RKO (cell line): ENCODE data around the gene CATSPERE.
A peak's percentile ranks its signal among the peaks of the same experiment; 100 is the strongest.
"Not testable (repeated sequence)": the region's sequence is repeated elsewhere in the genome, so short reads cannot be mapped to it uniquely, and the experiment has no call there.

Experiments
- DNase-seq: peaks from one replicate; pipeline ENCODE4 v3.0.0-alpha.2; 2016; ENCODE audit warnings: low spot score

The CATSPERE gene

GRCh38 chr1:244545511-244545910 lies 84.4 kb downstream of the CATSPERE start:
- no peak for DNase-seq

- no peak for DNase-seq
These were observed 87.6 kb downstream of the CATSPERE start for GRCh38 chr1:244548558-244549115.

- no peak for DNase-seq
These were observed 91.3 kb downstream of the CATSPERE start for GRCh38 chr1:244552336-244552735.

GRCh38 chr1:244556263-244556662 lies 95.2 kb downstream of the CATSPERE start:
- DNase-seq = no peak

GRCh38 chr1:244557565-244557964 lies 96.5 kb downstream of the CATSPERE start:
- DNase-seq = no peak

GRCh38 chr1:244559561-244559960 lies 98.5 kb downstream of the CATSPERE start:
- DNase-seq = no peak

- not testable (repeated sequence) for DNase-seq
These were observed 101.8 kb downstream of the CATSPERE start for GRCh38 chr1:244562877-244563276.

GRCh38 chr1:244573768-244574167 lies 112.7 kb downstream of the CATSPERE start:
- DNase-seq = no peak

- DNase-seq = no peak
These were observed 115.3 kb downstream of the CATSPERE start for GRCh38 chr1:244576259-244576892.

GRCh38 chr1:244578205-244578604 lies 117.1 kb downstream of the CATSPERE start:
- not testable (repeated sequence) for DNase-seq

GRCh38 chr1:244583358-244583982 lies 122.4 kb downstream of the CATSPERE start:
- DNase-seq = no peak

GRCh38 chr1:244585867-244586266 lies 124.8 kb downstream of the CATSPERE start:
- DNase-seq = no peak

GRCh38 chr1:244590670-244591069 lies 129.6 kb downstream of the CATSPERE start:
- DNase-seq = no peak

- no peak for DNase-seq
These were observed 137.5 kb downstream of the CATSPERE start for GRCh38 chr1:244598611-244599010.

- DNase-seq = peak; percentile 98
These were observed 138.9 kb downstream of the CATSPERE start for GRCh38 chr1:244599937-244600350.

- DNase-seq = no peak
These were observed 140.3 kb downstream of the CATSPERE start for GRCh38 chr1:244601336-244601735.

- DNase-seq = peak; percentile 59
These were observed 142.4 kb downstream of the CATSPERE start for GRCh38 chr1:244603498-244603897.

- DNase-seq = no peak
These were observed 144.8 kb downstream of the CATSPERE start for GRCh38 chr1:244605835-244606370.

- no peak for DNase-seq
These were observed 153.2 kb downstream of the CATSPERE start for GRCh38 chr1:244614113-244614836.

GRCh38 chr1:244614879-244615278 lies 153.8 kb downstream of the CATSPERE start:
- DNase-seq = no peak

- no peak for DNase-seq
These were observed 154.2 kb downstream of the CATSPERE start for GRCh38 chr1:244615301-244615700.

GRCh38 chr1:244626709-244627108 lies 165.6 kb downstream of the CATSPERE start:
- DNase-seq = no peak

- DNase-seq = no peak
These were observed 167.7 kb downstream of the CATSPERE start for GRCh38 chr1:244628789-244629188.
